Measurements from ENCODE around the gene AFDN.

Gene AFDN

GRCh38 chr6:167789358-167789757 is 37.4 kb upstream of the AFDN start:
- ChIA-PET POLR2A (interaction anchor here (0.6 kb wide), 1 partner anchor 209 kb away, joined by 3 read pairs; no protein-coding TSS in a partner anchor), CTCF (no interaction called here)
- no peak for TF ChIP-seq FOXK2 (IDR thresholded peaks at IDR 0.05)
- no peak for TF ChIP-seq NFRKB (IDR thresholded peaks at IDR 0.05)
- no peak for TF ChIP-seq HDGF (IDR thresholded peaks at IDR 0.05; ENCODE audit: borderline replicate concordance)
- TF ChIP-seq TARDBP (IDR thresholded peaks at IDR 0.05): no peak
- no peak for TF ChIP-seq LEF1 (IDR thresholded peaks at IDR 0.05; ENCODE audit: borderline replicate concordance)
- TF ChIP-seq ELF4 (IDR thresholded peaks at IDR 0.05): no peak
- no peak for TF ChIP-seq PKNOX1 (IDR thresholded peaks at IDR 0.05)
- no peak for DNase-seq (ENCODE audit: extremely low spot score)

- TF ChIP-seq BHLHE40 (IDR thresholded peaks at IDR 0.05; ENCODE audit: borderline replicate concordance): no peak
- TF ChIP-seq ZNF384 (IDR thresholded peaks at IDR 0.05): no peak
- TF ChIP-seq ELF4 (IDR thresholded peaks at IDR 0.05): no peak
- no peak for TF ChIP-seq SP1 (IDR thresholded peaks at IDR 0.05)
- TF ChIP-seq PKNOX1 (IDR thresholded peaks at IDR 0.05): no peak
- TF ChIP-seq FOXM1 (IDR thresholded peaks at IDR 0.05; ENCODE audit: borderline replicate concordance): no peak
- TF ChIP-seq FOXA1 (IDR thresholded peaks at IDR 0.05): no peak
- TF ChIP-seq FOXK2 (IDR thresholded peaks at IDR 0.05): no peak
- TF ChIP-seq SUZ12 (IDR thresholded peaks at IDR 0.05): no peak
- no peak for TF ChIP-seq NFRKB (IDR thresholded peaks at IDR 0.05)
- no peak for TF ChIP-seq LEF1 (IDR thresholded peaks at IDR 0.05; ENCODE audit: borderline replicate concordance)
- TF ChIP-seq HDGF (IDR thresholded peaks at IDR 0.05; ENCODE audit: borderline replicate concordance): no peak
- no peak for TF ChIP-seq L3MBTL2 (conservative IDR thresholded peaks at IDR 0.05)
- no peak for TF ChIP-seq ARNT (IDR thresholded peaks at IDR 0.05)
- TF ChIP-seq CTBP1 (IDR thresholded peaks at IDR 0.05; ENCODE audit: borderline replicate concordance): no peak
- CTCF ChIA-PET: no interaction called here
- POLR2A ChIA-PET: no interaction called here
- no peak for DNase-seq (ENCODE audit: extremely low spot score)
Measured at GRCh38 chr6:167791091-167791779, 35.5 kb upstream of the AFDN start.

- ChIA-PET POLR2A (no interaction called here), CTCF (no interaction called here)
- no peak for TF ChIP-seq FOXM1 (IDR thresholded peaks at IDR 0.05; ENCODE audit: borderline replicate concordance)
- TF ChIP-seq HDGF (IDR thresholded peaks at IDR 0.05; ENCODE audit: borderline replicate concordance): no peak
- no peak for TF ChIP-seq SUZ12 (IDR thresholded peaks at IDR 0.05)
- no peak for TF ChIP-seq L3MBTL2 (conservative IDR thresholded peaks at IDR 0.05)
- TF ChIP-seq ZNF384 (IDR thresholded peaks at IDR 0.05): no peak
- no peak for TF ChIP-seq TARDBP (IDR thresholded peaks at IDR 0.05)
- no peak for TF ChIP-seq BHLHE40 (IDR thresholded peaks at IDR 0.05; ENCODE audit: borderline replicate concordance)
- no peak for TF ChIP-seq FOXA1 (IDR thresholded peaks at IDR 0.05)
- no peak for TF ChIP-seq PKNOX1 (IDR thresholded peaks at IDR 0.05)
- no peak for TF ChIP-seq NFRKB (IDR thresholded peaks at IDR 0.05)
- no peak for TF ChIP-seq CTBP1 (IDR thresholded peaks at IDR 0.05; ENCODE audit: borderline replicate concordance)
- no peak for TF ChIP-seq SP1 (IDR thresholded peaks at IDR 0.05)
- TF ChIP-seq LEF1 (IDR thresholded peaks at IDR 0.05; ENCODE audit: borderline replicate concordance): no peak
- DNase-seq (ENCODE audit: extremely low spot score): no peak
Measured at GRCh38 chr6:167791780-167792478, 34.8 kb upstream of the AFDN start.

GRCh38 chr6:167793421-167793820 is 33.3 kb upstream of the AFDN start:
- ChIA-PET POLR2A (no interaction called here), CTCF (no interaction called here)
- TF ChIP-seq ELF4 (IDR thresholded peaks at IDR 0.05): no peak
- no peak for TF ChIP-seq ARNT (IDR thresholded peaks at IDR 0.05)
- no peak for TF ChIP-seq SP1 (IDR thresholded peaks at IDR 0.05)
- TF ChIP-seq PKNOX1 (IDR thresholded peaks at IDR 0.05): no peak
- no peak for TF ChIP-seq HDGF (IDR thresholded peaks at IDR 0.05; ENCODE audit: borderline replicate concordance)
- TF ChIP-seq FOXA1 (IDR thresholded peaks at IDR 0.05): no peak
- no peak for TF ChIP-seq L3MBTL2 (conservative IDR thresholded peaks at IDR 0.05)
- TF ChIP-seq BHLHE40 (IDR thresholded peaks at IDR 0.05; ENCODE audit: borderline replicate concordance): no peak
- TF ChIP-seq LEF1 (IDR thresholded peaks at IDR 0.05; ENCODE audit: borderline replicate concordance): no peak
- no peak for TF ChIP-seq TARDBP (IDR thresholded peaks at IDR 0.05)
- no peak for TF ChIP-seq ZNF384 (IDR thresholded peaks at IDR 0.05)
- no peak for TF ChIP-seq FOXK2 (IDR thresholded peaks at IDR 0.05)
- TF ChIP-seq FOXM1 (IDR thresholded peaks at IDR 0.05; ENCODE audit: borderline replicate concordance): no peak
- no peak for TF ChIP-seq SUZ12 (IDR thresholded peaks at IDR 0.05)
- TF ChIP-seq CTBP1 (IDR thresholded peaks at IDR 0.05; ENCODE audit: borderline replicate concordance): no peak
- TF ChIP-seq NFRKB (IDR thresholded peaks at IDR 0.05): no peak
- DNase-seq (ENCODE audit: extremely low spot score): no peak
